HepG2 (cell line): ENCODE measurements around the gene SPRED3. TPM values are rescaled to one million over a fixed set of nuclear protein-coding genes. Genes with fewer than 3 reads are reported as not detected.

Source experiments
- CBX1 ChIP-seq: IDR thresholded peaks from one replicate; pipeline ENCODE4 v1.6.1; 2016; ENCODE audit warnings: antibody characterized with exemption, low read depth
- PHF20 ChIP-seq: sonication (generic); formaldehyde crosslinking; IDR thresholded peaks from 2 replicates; pipeline ENCODE4 v1.5.0; 2020; ENCODE audit warnings: mild to moderate bottlenecking, missing genetic modification reagents
- SALL1 ChIP-seq: sonication (generic); formaldehyde crosslinking; IDR thresholded peaks from 2 replicates; pipeline ENCODE4 v1.8.0; 2022; ENCODE audit warnings: mild to moderate bottlenecking, missing genetic modification reagents
- TOPORS ChIP-seq: sonication (generic); formaldehyde crosslinking; IDR thresholded peaks from 2 replicates; pipeline ENCODE4 v1.8.0; 2023; ENCODE audit warnings: mild to moderate bottlenecking, missing genetic modification reagents
- ZBTB7B ChIP-seq: sonication (generic); formaldehyde crosslinking; IDR thresholded peaks from 2 replicates; pipeline ENCODE4 v1.4.0; 2020; ENCODE audit warnings: missing genetic modification reagents
- ZNF12 ChIP-seq: sonication (generic); formaldehyde crosslinking; IDR thresholded peaks from 2 replicates; pipeline ENCODE4 v1.5.0; 2020; ENCODE audit warnings: missing genetic modification reagents
- ZNF33B ChIP-seq: sonication (generic); formaldehyde crosslinking; IDR thresholded peaks from 2 replicates; pipeline ENCODE4 v1.5.1; 2020; ENCODE audit warnings: mild to moderate bottlenecking, missing genetic modification reagents
- polyA plus RNA-seq, 8 experiments: library from polyadenylated mRNA; depleted of rRNA in 3 of 8; stranded (reverse) in 7 of 8; unstranded in 1 of 8; fragments of >200 nt; fragmentation: Illumina TruSeq in 4 of 8; extraction: Trizol in 4 of 8; gene quantifications; 2 replicates each; pipeline versions ENCODE4 v1.2.1 to v1.2.3, GENCODE V29; 2011 to 2016; ENCODE audit warnings: low read depth in 4 of 8, missing spikeins in 1 of 8, mixed read lengths in 1 of 8; ENCODE audit not compliant: insufficient read depth in 1 of 8
- total RNA-seq, 5 experiments: library from RNA; depleted of rRNA; stranded (reverse); fragments of >200 nt; fragmentation: Illumina TruSeq; extraction: Trizol; gene quantifications; 2 replicates each; pipeline ENCODE4 v1.2.3, GENCODE V29; 2016; ENCODE audit warnings: low read depth in 1 of 5
- TF ChIP-seq, protein P1 (sequence below): sonication (generic); formaldehyde crosslinking; IDR thresholded peaks from 2 replicates; pipeline ENCODE4 v1.4.0; 2020; ENCODE audit warnings: missing genetic modification reagents
- TF ChIP-seq, protein P2 (sequence below): sonication (generic); formaldehyde crosslinking; IDR thresholded peaks from 2 replicates; pipeline ENCODE4 v1.5.1; 2020; ENCODE audit warnings: missing genetic modification reagents, mild to moderate bottlenecking, borderline replicate concordance
- TF ChIP-seq, protein P3 (sequence below): sonication (generic); formaldehyde crosslinking; IDR thresholded peaks from 2 replicates; pipeline ENCODE4 v1.5.1; 2020; ENCODE audit warnings: missing genetic modification reagents, mild to moderate bottlenecking, borderline replicate concordance
- TF ChIP-seq, protein P4 (sequence below): IDR thresholded peaks from 2 replicates; pipeline ENCODE4 v1.6.1; 2016; ENCODE audit warnings: missing compliant biosample characterization, missing genetic modification reagents, borderline replicate concordance
- TF ChIP-seq, protein P5 (sequence below): fragments of 450-650 bp; IDR thresholded peaks from 2 replicates; pipeline ENCODE4 v1.6.1; 2016
- TF ChIP-seq, protein P6 (sequence below): sonication (generic); formaldehyde crosslinking; conservative IDR thresholded peaks from 2 replicates; pipeline ENCODE4 v1.8.0; 2022; ENCODE audit warnings: mild to moderate bottlenecking, moderate library complexity, missing genetic modification reagents

Gene SPRED3
- total and polyA plus RNA-seq, 2 of the 13 experiments (the other 11 are each of a cell fraction or from before 2014, with no cell fraction given) = 0.15 to 0.17 TPM

DNA sequence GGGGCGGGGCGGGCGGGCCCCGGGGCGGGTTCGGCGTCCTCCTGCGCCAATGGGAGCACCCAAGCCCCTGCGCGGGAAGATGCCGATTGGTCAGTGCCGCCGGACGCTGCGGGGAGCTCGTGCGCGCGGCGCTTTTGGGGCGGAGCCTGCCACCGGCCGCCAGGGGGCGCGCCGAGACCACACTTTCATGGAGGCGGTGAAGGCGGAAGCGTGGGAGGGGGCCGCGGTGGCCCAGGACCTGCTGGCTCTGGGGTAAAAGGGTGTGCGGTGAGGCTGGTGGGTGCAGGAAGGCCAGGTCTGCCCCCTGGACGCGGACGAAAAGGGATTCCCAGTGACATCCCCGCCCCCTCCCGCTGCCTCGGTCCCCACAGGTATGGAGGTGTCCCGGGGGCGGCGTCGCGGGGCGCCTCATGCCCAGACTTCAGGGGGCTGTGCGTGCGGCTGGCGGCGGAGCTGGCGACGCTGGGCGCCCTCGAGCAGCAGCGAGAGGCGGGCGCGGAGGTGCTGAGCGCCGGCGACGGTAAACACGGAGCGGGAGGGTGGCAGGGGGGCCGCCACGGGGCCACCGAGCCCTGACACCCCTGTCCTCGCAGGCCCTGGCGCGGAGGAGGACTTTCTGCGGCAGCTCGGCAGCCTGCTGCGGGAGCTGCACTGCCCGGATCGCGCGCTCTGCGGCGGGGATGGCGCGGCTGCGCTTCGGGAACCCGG, 14.6 kb downstream of the SPRED3 start, which contains the start of gene FAM98C (continued):
- TF ChIP-seq, protein P1, sequence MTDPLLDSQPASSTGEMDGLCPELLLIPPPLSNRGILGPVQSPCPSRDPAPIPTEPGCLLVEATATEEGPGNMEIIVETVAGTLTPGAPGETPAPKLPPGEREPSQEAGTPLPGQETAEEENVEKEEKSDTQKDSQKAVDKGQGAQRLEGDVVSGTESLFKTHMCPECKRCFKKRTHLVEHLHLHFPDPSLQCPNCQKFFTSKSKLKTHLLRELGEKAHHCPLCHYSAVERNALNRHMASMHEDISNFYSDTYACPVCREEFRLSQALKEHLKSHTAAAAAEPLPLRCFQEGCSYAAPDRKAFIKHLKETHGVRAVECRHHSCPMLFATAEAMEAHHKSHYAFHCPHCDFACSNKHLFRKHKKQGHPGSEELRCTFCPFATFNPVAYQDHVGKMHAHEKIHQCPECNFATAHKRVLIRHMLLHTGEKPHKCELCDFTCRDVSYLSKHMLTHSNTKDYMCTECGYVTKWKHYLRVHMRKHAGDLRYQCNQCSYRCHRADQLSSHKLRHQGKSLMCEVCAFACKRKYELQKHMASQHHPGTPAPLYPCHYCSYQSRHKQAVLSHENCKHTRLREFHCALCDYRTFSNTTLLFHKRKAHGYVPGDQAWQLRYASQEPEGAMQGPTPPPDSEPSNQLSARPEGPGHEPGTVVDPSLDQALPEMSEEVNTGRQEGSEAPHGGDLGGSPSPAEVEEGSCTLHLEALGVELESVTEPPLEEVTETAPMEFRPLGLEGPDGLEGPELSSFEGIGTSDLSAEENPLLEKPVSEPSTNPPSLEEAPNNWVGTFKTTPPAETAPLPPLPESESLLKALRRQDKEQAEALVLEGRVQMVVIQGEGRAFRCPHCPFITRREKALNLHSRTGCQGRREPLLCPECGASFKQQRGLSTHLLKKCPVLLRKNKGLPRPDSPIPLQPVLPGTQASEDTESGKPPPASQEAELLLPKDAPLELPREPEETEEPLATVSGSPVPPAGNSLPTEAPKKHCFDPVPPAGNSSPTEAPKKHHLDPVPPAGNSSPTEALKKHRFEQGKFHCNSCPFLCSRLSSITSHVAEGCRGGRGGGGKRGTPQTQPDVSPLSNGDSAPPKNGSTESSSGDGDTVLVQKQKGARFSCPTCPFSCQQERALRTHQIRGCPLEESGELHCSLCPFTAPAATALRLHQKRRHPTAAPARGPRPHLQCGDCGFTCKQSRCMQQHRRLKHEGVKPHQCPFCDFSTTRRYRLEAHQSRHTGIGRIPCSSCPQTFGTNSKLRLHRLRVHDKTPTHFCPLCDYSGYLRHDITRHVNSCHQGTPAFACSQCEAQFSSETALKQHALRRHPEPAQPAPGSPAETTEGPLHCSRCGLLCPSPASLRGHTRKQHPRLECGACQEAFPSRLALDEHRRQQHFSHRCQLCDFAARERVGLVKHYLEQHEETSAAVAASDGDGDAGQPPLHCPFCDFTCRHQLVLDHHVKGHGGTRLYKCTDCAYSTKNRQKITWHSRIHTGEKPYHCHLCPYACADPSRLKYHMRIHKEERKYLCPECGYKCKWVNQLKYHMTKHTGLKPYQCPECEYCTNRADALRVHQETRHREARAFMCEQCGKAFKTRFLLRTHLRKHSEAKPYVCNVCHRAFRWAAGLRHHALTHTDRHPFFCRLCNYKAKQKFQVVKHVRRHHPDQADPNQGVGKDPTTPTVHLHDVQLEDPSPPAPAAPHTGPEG = 0 out of 2 replicates have a peak, but pooled peaks have one; percentile 39
- TF ChIP-seq, protein P2, sequence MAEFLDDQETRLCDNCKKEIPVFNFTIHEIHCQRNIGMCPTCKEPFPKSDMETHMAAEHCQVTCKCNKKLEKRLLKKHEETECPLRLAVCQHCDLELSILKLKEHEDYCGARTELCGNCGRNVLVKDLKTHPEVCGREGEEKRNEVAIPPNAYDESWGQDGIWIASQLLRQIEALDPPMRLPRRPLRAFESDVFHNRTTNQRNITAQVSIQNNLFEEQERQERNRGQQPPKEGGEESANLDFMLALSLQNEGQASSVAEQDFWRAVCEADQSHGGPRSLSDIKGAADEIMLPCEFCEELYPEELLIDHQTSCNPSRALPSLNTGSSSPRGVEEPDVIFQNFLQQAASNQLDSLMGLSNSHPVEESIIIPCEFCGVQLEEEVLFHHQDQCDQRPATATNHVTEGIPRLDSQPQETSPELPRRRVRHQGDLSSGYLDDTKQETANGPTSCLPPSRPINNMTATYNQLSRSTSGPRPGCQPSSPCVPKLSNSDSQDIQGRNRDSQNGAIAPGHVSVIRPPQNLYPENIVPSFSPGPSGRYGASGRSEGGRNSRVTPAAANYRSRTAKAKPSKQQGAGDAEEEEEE = no peak
- TF ChIP-seq CBX1 (no peak), SALL1 (peak; percentile 59), TOPORS (CRISPR knock-in tag) (0 out of 2 replicates have a peak, but pooled peaks have one; percentile 47), PHF20 (CRISPR knock-in tag) (peak; percentile 81), ZNF33B (CRISPR knock-in tag) (peak; percentile 75), ZNF12 (CRISPR knock-in tag) (no peak), ZBTB7B (CRISPR knock-in tag) (peak; percentile 85)
- TF ChIP-seq, protein P3, sequence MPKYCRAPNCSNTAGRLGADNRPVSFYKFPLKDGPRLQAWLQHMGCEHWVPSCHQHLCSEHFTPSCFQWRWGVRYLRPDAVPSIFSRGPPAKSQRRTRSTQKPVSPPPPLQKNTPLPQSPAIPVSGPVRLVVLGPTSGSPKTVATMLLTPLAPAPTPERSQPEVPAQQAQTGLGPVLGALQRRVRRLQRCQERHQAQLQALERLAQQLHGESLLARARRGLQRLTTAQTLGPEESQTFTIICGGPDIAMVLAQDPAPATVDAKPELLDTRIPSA (CRISPR knock-in tag) = no peak
- TF ChIP-seq, protein P4, sequence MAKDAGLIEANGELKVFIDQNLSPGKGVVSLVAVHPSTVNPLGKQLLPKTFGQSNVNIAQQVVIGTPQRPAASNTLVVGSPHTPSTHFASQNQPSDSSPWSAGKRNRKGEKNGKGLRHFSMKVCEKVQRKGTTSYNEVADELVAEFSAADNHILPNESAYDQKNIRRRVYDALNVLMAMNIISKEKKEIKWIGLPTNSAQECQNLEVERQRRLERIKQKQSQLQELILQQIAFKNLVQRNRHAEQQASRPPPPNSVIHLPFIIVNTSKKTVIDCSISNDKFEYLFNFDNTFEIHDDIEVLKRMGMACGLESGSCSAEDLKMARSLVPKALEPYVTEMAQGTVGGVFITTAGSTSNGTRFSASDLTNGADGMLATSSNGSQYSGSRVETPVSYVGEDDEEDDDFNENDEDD (CRISPR knock-in tag) = peak; percentile 97
- TF ChIP-seq, protein P5, sequence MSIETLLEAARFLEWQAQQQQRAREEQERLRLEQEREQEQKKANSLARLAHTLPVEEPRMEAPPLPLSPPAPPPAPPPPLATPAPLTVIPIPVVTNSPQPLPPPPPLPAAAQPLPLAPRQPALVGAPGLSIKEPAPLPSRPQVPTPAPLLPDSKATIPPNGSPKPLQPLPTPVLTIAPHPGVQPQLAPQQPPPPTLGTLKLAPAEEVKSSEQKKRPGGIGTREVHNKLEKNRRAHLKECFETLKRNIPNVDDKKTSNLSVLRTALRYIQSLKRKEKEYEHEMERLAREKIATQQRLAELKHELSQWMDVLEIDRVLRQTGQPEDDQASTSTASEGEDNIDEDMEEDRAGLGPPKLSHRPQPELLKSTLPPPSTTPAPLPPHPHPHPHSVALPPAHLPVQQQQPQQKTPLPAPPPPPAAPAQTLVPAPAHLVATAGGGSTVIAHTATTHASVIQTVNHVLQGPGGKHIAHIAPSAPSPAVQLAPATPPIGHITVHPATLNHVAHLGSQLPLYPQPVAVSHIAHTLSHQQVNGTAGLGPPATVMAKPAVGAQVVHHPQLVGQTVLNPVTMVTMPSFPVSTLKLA = 0 out of 2 replicates have a peak, but pooled peaks have one; percentile 5
- TF ChIP-seq, protein P6, sequence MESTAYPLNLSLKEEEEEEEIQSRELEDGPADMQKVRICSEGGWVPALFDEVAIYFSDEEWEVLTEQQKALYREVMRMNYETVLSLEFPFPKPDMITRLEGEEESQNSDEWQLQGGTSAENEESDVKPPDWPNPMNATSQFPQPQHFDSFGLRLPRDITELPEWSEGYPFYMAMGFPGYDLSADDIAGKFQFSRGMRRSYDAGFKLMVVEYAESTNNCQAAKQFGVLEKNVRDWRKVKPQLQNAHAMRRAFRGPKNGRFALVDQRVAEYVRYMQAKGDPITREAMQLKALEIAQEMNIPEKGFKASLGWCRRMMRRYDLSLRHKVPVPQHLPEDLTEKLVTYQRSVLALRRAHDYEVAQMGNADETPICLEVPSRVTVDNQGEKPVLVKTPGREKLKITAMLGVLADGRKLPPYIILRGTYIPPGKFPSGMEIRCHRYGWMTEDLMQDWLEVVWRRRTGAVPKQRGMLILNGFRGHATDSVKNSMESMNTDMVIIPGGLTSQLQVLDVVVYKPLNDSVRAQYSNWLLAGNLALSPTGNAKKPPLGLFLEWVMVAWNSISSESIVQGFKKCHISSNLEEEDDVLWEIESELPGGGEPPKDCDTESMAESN (CRISPR knock-in tag) = peak; percentile 87; the same call in 1 of the 2 replicates
